BLaER1 treated with 17β-estradiol and CSF1 and Interleukin-3, amounts not matched to agents 10 nM and 100 nM (cell line): ENCODE results near the gene SPTBN1.

Experiments
- H3K27ac ChIP-seq, 11 experiments: shearing (Covaris generic); formaldehyde crosslinking; 2 replicates each; pipeline ENCODE4 v1.8.1; 2022
- H3K27me3 ChIP-seq, 11 experiments: shearing (Covaris generic); formaldehyde crosslinking; 2 replicates each; pipeline ENCODE4 v1.8.1; 2022
- H3K36me3 ChIP-seq, 11 experiments: shearing (Covaris generic); formaldehyde crosslinking; 2 replicates each; pipeline ENCODE4 v1.8.1; 2022
- H3K4me1 ChIP-seq, 10 experiments: shearing (Covaris generic); formaldehyde crosslinking; 2 replicates each; pipeline ENCODE4 v1.8.1; 2022
- H3K4me2 ChIP-seq, 11 experiments: shearing (Covaris generic); formaldehyde crosslinking; 2 replicates each; pipeline ENCODE4 v1.8.1; 2022
- H3K4me3 ChIP-seq, 10 experiments: shearing (Covaris generic); formaldehyde crosslinking; 2 replicates each; pipeline ENCODE4 v1.8.1; 2022
- H3K9ac ChIP-seq, 11 experiments: shearing (Covaris generic); formaldehyde crosslinking; 2 replicates each; pipeline ENCODE4 v1.8.1; 2022
- H3K9me3 ChIP-seq, 11 experiments: shearing (Covaris generic); formaldehyde crosslinking; replicated peaks in 1 of 11; 2 replicates each; pipeline ENCODE4 v1.8.1; 2022
- H4K20me1 ChIP-seq, 11 experiments: shearing (Covaris generic); formaldehyde crosslinking; 2 replicates each; pipeline ENCODE4 v1.8.1; 2022
- Cebpa-rat ChIP-seq, 11 experiments: shearing (Covaris generic); IDR thresholded peaks; 2 replicates each; pipeline ENCODE4 v1.8.1; 2022

SPTBN1 gene

GRCh38 chr2:54569745-54570301 lies 113.7 kb downstream of the SPTBN1 start:
- peak overlapping the region in 10 of 11 experiments; percentile 48 to 94 (median 82); a peak in 20 of 22 replicates for H3K27ac ChIP-seq
- H3K4me3 ChIP-seq, result peak overlapping the region; percentile 14 to 54 (median 40); a peak in 15 of 20 replicates
- no peak for TF ChIP-seq Cebpa-rat (IDR thresholded peaks at IDR 0.05)
- H3K9ac ChIP-seq, result peak overlapping the region; percentile 22 to 79 (median 69); a peak in 20 of 22 replicates
- H3K4me2 ChIP-seq, result peak overlapping the region; percentile 85 to 98 (median 92)
- peaks cover 93 to 100% (median 99%) of the 10 kb centered on the region in 10 experiments for H3K4me1 ChIP-seq
- peaks cover 0 to 95% (median 21%) of the 10 kb centered on the region in 11 experiments; a peak in 15 of 22 replicates for H4K20me1 ChIP-seq
- H3K9me3 ChIP-seq, result no peaks in the 10 kb centered on the region
- H3K27me3 ChIP-seq, result no peaks in the 10 kb centered on the region
- peaks cover 0 to 59% (median 32%) of the 10 kb centered on the region in 11 experiments; a peak in 13 of 22 replicates for H3K36me3 ChIP-seq

- Histone ChIP-seq H3K4me2 (peak overlapping the region; percentile 85 to 98 (median 92)), H3K27ac (peak overlapping the region in 10 of 11 experiments; percentile 48 to 94 (median 82); a peak in 20 of 22 replicates), H3K4me1 (peaks cover 97 to 100% (median 99%) of the 10 kb centered on the region in 10 experiments), H4K20me1 (peaks cover 0 to 95% (median 21%) of the 10 kb centered on the region in 11 experiments; a peak in 16 of 22 replicates), H3K27me3 (no peaks in the 10 kb centered on the region), H3K36me3 (peaks cover 0 to 59% (median 32%) of the 10 kb centered on the region in 11 experiments; a peak in 13 of 22 replicates), H3K9ac (peak overlapping the region in 9 of 11 experiments; percentile 61 to 79 (median 76); a peak in 19 of 22 replicates), H3K9me3 (no peaks in the 10 kb centered on the region), H3K4me3 (peak overlapping the region in 8 of 10 experiments; percentile 31 to 54 (median 45); a peak in 16 of 20 replicates)
- no peak for TF ChIP-seq Cebpa-rat (IDR thresholded peaks at IDR 0.05)
Measured at GRCh38 chr2:54570321-54570855, 114.3 kb downstream of the SPTBN1 start.

- Histone ChIP-seq H3K9me3 (no peaks in the 10 kb centered on the region), H3K9ac (peak overlapping the region in 9 of 11 experiments; percentile 61 to 79 (median 76); a peak in 18 of 22 replicates), H3K27me3 (no peaks in the 10 kb centered on the region), H3K27ac (peak overlapping the region in 10 of 11 experiments; percentile 53 to 94 (median 82); a peak in 21 of 22 replicates), H4K20me1 (peaks cover 0 to 95% (median 24%) of the 10 kb centered on the region in 11 experiments; a peak in 15 of 22 replicates), H3K4me2 (peak overlapping the region; percentile 85 to 98 (median 92)), H3K36me3 (peaks cover 0 to 62% (median 37%) of the 10 kb centered on the region in 11 experiments; a peak in 15 of 22 replicates), H3K4me3 (peak overlapping the region in 8 of 10 experiments; percentile 35 to 54 (median 46); a peak in 15 of 20 replicates), H3K4me1 (peaks cover 95 to 100% (median 99%) of the 10 kb centered on the region in 10 experiments)
- peak in 9 of 11 experiments; percentile 58 to 93 (median 82); a peak in 16 of 22 replicates for TF ChIP-seq Cebpa-rat (IDR thresholded peaks at IDR 0.05)
Measured at GRCh38 chr2:54570925-54571694, 115.0 kb downstream of the SPTBN1 start.

GRCh38 chr2:54572262-54572635 lies 116.1 kb downstream of the SPTBN1 start:
- no peaks in the 10 kb centered on the region for H3K9me3 ChIP-seq
- no peak for TF ChIP-seq Cebpa-rat (IDR thresholded peaks at IDR 0.05)
- peaks cover 0 to 62% (median 37%) of the 10 kb centered on the region in 11 experiments; a peak in 16 of 22 replicates for H3K36me3 ChIP-seq
- peak overlapping the region in 10 of 11 experiments; percentile 53 to 94 (median 82); a peak in 20 of 22 replicates for H3K27ac ChIP-seq
- peak overlapping the region in 6 of 10 experiments; percentile 7 to 51 (median 46); a peak in 7 of 20 replicates for H3K4me3 ChIP-seq
- H3K4me2 ChIP-seq, result peak overlapping the region; percentile 85 to 98 (median 92)
- H4K20me1 ChIP-seq, result peaks cover 0 to 95% (median 36%) of the 10 kb centered on the region in 11 experiments; a peak in 15 of 22 replicates
- peak overlapping the region; percentile 14 to 79 (median 65); a peak in 20 of 22 replicates for H3K9ac ChIP-seq
- peaks cover 91 to 100% (median 99%) of the 10 kb centered on the region in 10 experiments for H3K4me1 ChIP-seq
- no peaks in the 10 kb centered on the region for H3K27me3 ChIP-seq

- H3K9ac ChIP-seq, result peak overlapping the region; percentile 14 to 79 (median 65); a peak in 20 of 22 replicates
- H3K4me1 ChIP-seq, result peaks cover 93 to 100% (median 99%) of the 10 kb centered on the region in 10 experiments
- H3K4me2 ChIP-seq, result peak overlapping the region; percentile 85 to 98 (median 92)
- H3K9me3 ChIP-seq, result no peaks in the 10 kb centered on the region
- peak overlapping the region in 10 of 11 experiments; percentile 53 to 94 (median 82); a peak in 20 of 22 replicates for H3K27ac ChIP-seq
- H3K36me3 ChIP-seq, result peaks cover 0 to 61% (median 32%) of the 10 kb centered on the region in 11 experiments; a peak in 16 of 22 replicates
- H3K4me3 ChIP-seq, result peak overlapping the region in 7 of 10 experiments; percentile 7 to 52 (median 47); a peak in 9 of 20 replicates
- TF ChIP-seq Cebpa-rat (IDR thresholded peaks at IDR 0.05), result no peak
- H4K20me1 ChIP-seq, result peaks cover 0 to 95% (median 42%) of the 10 kb centered on the region in 11 experiments; a peak in 15 of 22 replicates
- no peaks in the 10 kb centered on the region for H3K27me3 ChIP-seq
Measured at GRCh38 chr2:54572636-54573536, 116.8 kb downstream of the SPTBN1 start.

- peak overlapping the region; percentile 85 to 98 (median 92) for H3K4me2 ChIP-seq
- peaks cover 0 to 95% (median 49%) of the 10 kb centered on the region in 11 experiments; a peak in 16 of 22 replicates for H4K20me1 ChIP-seq
- no peaks in the 10 kb centered on the region for H3K9me3 ChIP-seq
- peaks cover 93 to 100% (median 99%) of the 10 kb centered on the region in 10 experiments for H3K4me1 ChIP-seq
- peak overlapping the region in 9 of 11 experiments; percentile 51 to 79 (median 72); a peak in 18 of 22 replicates for H3K9ac ChIP-seq
- H3K27ac ChIP-seq, result peak overlapping the region in 10 of 11 experiments; percentile 37 to 94 (median 82); a peak in 19 of 22 replicates
- no peaks in the 10 kb centered on the region for H3K27me3 ChIP-seq
- peaks cover 0 to 59% (median 32%) of the 10 kb centered on the region in 11 experiments; a peak in 15 of 22 replicates for H3K36me3 ChIP-seq
- no peak for TF ChIP-seq Cebpa-rat (IDR thresholded peaks at IDR 0.05)
- peak overlapping the region in 7 of 10 experiments; percentile 34 to 52 (median 47); a peak in 11 of 20 replicates for H3K4me3 ChIP-seq
Measured at GRCh38 chr2:54573537-54573919, 117.4 kb downstream of the SPTBN1 start.
